ENCODE results near the gene TMEM192. TPM values are rescaled to one million over a fixed set of nuclear protein-coding genes. Genes with fewer than 3 reads are reported as not detected.

TMEM192 gene
- total and polyA plus RNA-seq, 2 experiments from 2014 or later, result 6.9 to 10.8 TPM

GRCh38 chr4:165106518-165106917 is 6.1 kb downstream of the TMEM192 start:
- Histone ChIP-seq H3K4me1 (ENCODE audit: insufficient read depth) (no peaks in the 10 kb centered on the region), H3K27me3 (ENCODE audit: insufficient read depth) (no peaks in the 10 kb centered on the region), H3F3A (replicated peaks; ENCODE audit: low read depth) (no peaks in the 10 kb centered on the region), H4K20me1 (replicated peaks; ENCODE audit: insufficient read depth) (no peaks in the 10 kb centered on the region; the same call in 1 of the 2 replicates), H3K4me2 (no peak overlapping the region), H3K9me2 (ENCODE audit: insufficient read depth) (no peaks in the 10 kb centered on the region), H2AFZ (no peak overlapping the region), H3K27ac (ENCODE audit: low read depth) (no peak overlapping the region), H3K4me3 (no peak overlapping the region), H3K79me2 (replicated peaks; ENCODE audit: insufficient read depth) (peaks cover under 1% of the 10 kb centered on the region; the same call in 1 of the 2 replicates), H3K36me3 (ENCODE audit: insufficient read depth) (no peaks in the 10 kb centered on the region; the same call in 1 of the 2 replicates)
- no peaks in the 10 kb centered on the region for H3K4me1 Mint-ChIP-seq
- no peak overlapping the region for H3K27ac Mint-ChIP-seq
- peaks cover 6% of the 10 kb centered on the region for H3K36me3 Mint-ChIP-seq (ENCODE audit: low read depth)
- DNase-seq (ENCODE audit: low spot score) (no peak), ATAC-seq (no peak)
- TF ChIP-seq JUNB (IDR thresholded peaks at IDR 0.05; ENCODE audit: unreplicated experiment), result no peak
- no peak for TF ChIP-seq STAT1 (IDR thresholded peaks at IDR 0.05; ENCODE audit: unreplicated experiment)
- TF ChIP-seq ETS1 (IDR thresholded peaks at IDR 0.05), result no peak
- no peak for TF ChIP-seq EZH2phosphoT487 (IDR thresholded peaks at IDR 0.05; ENCODE audit: unreplicated experiment)
- no peak for TF ChIP-seq EZH2 (IDR thresholded peaks at IDR 0.05; ENCODE audit: low read depth, unreplicated experiment)
- TF ChIP-seq REST (IDR thresholded peaks at IDR 0.05; ENCODE audit: unreplicated experiment), result no peak
- TF ChIP-seq CREB1 (CRISPR knock-in tag; IDR thresholded peaks at IDR 0.05; ENCODE audit: low read depth), result no peak
- TF ChIP-seq ZNF462 (CRISPR knock-in tag; IDR thresholded peaks at IDR 0.05), result no peak
- no peak for TF ChIP-seq POLR2AphosphoS5 (IDR thresholded peaks at IDR 0.05; ENCODE audit: low read depth)
- no peak for TF ChIP-seq NANOG (IDR thresholded peaks at IDR 0.05; ENCODE audit: borderline replicate concordance)
- TF ChIP-seq ZNF331 (CRISPR knock-in tag; IDR thresholded peaks at IDR 0.05; ENCODE audit: low read depth), result no peak
- no peak for TF ChIP-seq CTCF (conservative IDR thresholded peaks at IDR 0.05; ENCODE audit: low read depth in 2 of 2)
- TF ChIP-seq ZNF114 (CRISPR knock-in tag; IDR thresholded peaks at IDR 0.05), result no peak
- H3K9me3 Mint-ChIP-seq, result no peaks in the 10 kb centered on the region
- H3K4me3 Mint-ChIP-seq, result no peak overlapping the region
- peaks cover 1% of the 10 kb centered on the region for H3K27me3 Mint-ChIP-seq (ENCODE audit: insufficient read depth, low read depth, poor library complexity)

Data from GM23338 (cell line).